Breast epithelium (tissue), 4 donors: ENCODE data around the gene CDH13. TPM values are rescaled to one million over a fixed set of nuclear protein-coding genes. Genes with fewer than 3 reads are reported as not detected.

Source experiments
- DNase-seq, 2 donors: peaks; one replicate each; pipeline ENCODE4 v3.0.0-alpha.2; 2019; ENCODE audit warnings: low spot score in 2 of 2
- H3K27ac ChIP-seq, 2 donors: fragments of 200-600 bp; sonication (generic) in 1 of 2; one replicate each; pipeline ENCODE4 v1.5.1; 2016 to 2019; ENCODE audit warnings: mild to moderate bottlenecking in 1 of 2
- H3K27me3 ChIP-seq, 2 donors: fragments of 200-600 bp; sonication (generic) in 1 of 2; one replicate each; pipeline versions ENCODE4 v1.5.1 to v1.6.0; 2017 to 2019; ENCODE audit warnings: control low read depth in 1 of 2, mild to moderate bottlenecking in 1 of 2
- H3K36me3 ChIP-seq: fragments of 200-600 bp; one replicate; pipeline ENCODE4 v1.5.1; 2019
- H3K4me1 ChIP-seq, 2 donors: fragments of 200-600 bp; sonication (generic); one replicate each; pipeline ENCODE4 v1.5.1; 2016 to 2019; ENCODE audit warnings: control low read depth in 1 of 2
- H3K4me3 ChIP-seq, 3 donors: fragments of 200-600 bp; sonication (generic); 1 replicate in 2 of 3; 2 replicates in 1 of 3; pipeline ENCODE4 v1.5.1; 2016 to 2019; ENCODE audit warnings: mild to moderate bottlenecking in 3 of 3, moderate library complexity in 2 of 3
- H3K9me3 ChIP-seq, 2 donors: fragments of 200-600 bp; sonication (generic) in 1 of 2; one replicate each; pipeline ENCODE4 v1.5.1; 2016 to 2019; ENCODE audit warnings: control low read depth in 1 of 2
- CTCF ChIP-seq, 3 donors: fragments of 450-650 bp; IDR thresholded peaks; one replicate each; pipeline ENCODE4 v1.5.1; 2016 to 2017; ENCODE audit warnings: antibody characterized with exemption in 3 of 3, mild to moderate bottlenecking in 3 of 3, moderate library complexity in 3 of 3
- POLR2A ChIP-seq: fragments of 450-650 bp; IDR thresholded peaks from one replicate; pipeline ENCODE4 v1.6.1; 2016; ENCODE audit warnings: antibody characterized with exemption, mild to moderate bottlenecking, moderate library complexity
- POLR2AphosphoS5 ChIP-seq, 3 donors: sonication (generic); formaldehyde crosslinking; IDR thresholded peaks; one replicate each; pipeline ENCODE4 v1.6.1; 2017; ENCODE audit warnings: antibody characterized with exemption in 3 of 3
- intact Hi-C: fragments of 100-400 bp; cut with DNase I; formaldehyde crosslinking; loops from one replicate; pipeline ENCODE4 v1.15.1; 2023; ENCODE audit warnings: low total_unique reads
- total RNA-seq, 3 donors: library from RNA; depleted of rRNA; stranded (reverse); fragments of >200 nt; gene quantifications; one replicate each; pipeline ENCODE4 v1.1.0, GENCODE V29; 2016

The CDH13 gene
- total RNA-seq, 3 donors from 2014 or later: 6.0 to 13.1 (median 11.5) TPM

- no peak overlapping the region for H3K27ac ChIP-seq
- intact Hi-C loops: loop anchor here (5.0 kb wide), 1 partner anchor 715 kb away; no protein-coding TSS in a partner anchor
Measured at GRCh38 chr16:82782715-82783251, 156.0 kb downstream of the CDH13 start.

GRCh38 chr16:82783933-82784572, 157.3 kb downstream of the CDH13 start:
- TF ChIP-seq CTCF (IDR thresholded peaks at IDR 0.05) (no peak), POLR2A (no peak), POLR2AphosphoS5 (IDR thresholded peaks at IDR 0.05) (no peak)
- DNase-seq: no peak
- intact Hi-C loops: loop anchor here (5.0 kb wide), 1 partner anchor 713 kb away; no protein-coding TSS in a partner anchor

More at GRCh38 chr16:82782715-82783251, 156.0 kb downstream of the CDH13 start:
- no peaks in the 10 kb centered on the region for H3K4me1 ChIP-seq
- H3K4me3 ChIP-seq: no peak overlapping the region
- no peak for DNase-seq
- no peaks in the 10 kb centered on the region for H3K9me3 ChIP-seq
- peaks cover 0 to 7% of the 10 kb centered on the region in 2 donors for H3K27me3 ChIP-seq
- no peak for TF ChIP-seq CTCF (IDR thresholded peaks at IDR 0.05)
- TF ChIP-seq POLR2AphosphoS5 (IDR thresholded peaks at IDR 0.05): no peak
- no peak for TF ChIP-seq POLR2A
- no peaks in the 10 kb centered on the region for H3K36me3 ChIP-seq

GRCh38 chr16:82784573-82784968, 157.8 kb downstream of the CDH13 start:
- Histone ChIP-seq H3K4me3 (no peak overlapping the region), H3K27ac (no peak overlapping the region), H3K9me3 (no peaks in the 10 kb centered on the region), H3K27me3 (peaks cover 0 to 5% of the 10 kb centered on the region in 2 donors), H3K4me1 (no peaks in the 10 kb centered on the region), H3K36me3 (no peaks in the 10 kb centered on the region)
- intact Hi-C loops: loop anchor here (5.0 kb wide), 1 partner anchor 713 kb away; no protein-coding TSS in a partner anchor
- DNase-seq: no peak
- no peak for TF ChIP-seq CTCF (IDR thresholded peaks at IDR 0.05)
- TF ChIP-seq POLR2AphosphoS5 (IDR thresholded peaks at IDR 0.05): no peak
- no peak for TF ChIP-seq POLR2A

More at GRCh38 chr16:82783933-82784572, 157.3 kb downstream of the CDH13 start:
- Histone ChIP-seq H3K4me1 (no peaks in the 10 kb centered on the region), H3K27ac (no peak overlapping the region), H3K36me3 (no peaks in the 10 kb centered on the region), H3K4me3 (no peak overlapping the region), H3K27me3 (peaks cover 0 to 7% of the 10 kb centered on the region in 2 donors), H3K9me3 (no peaks in the 10 kb centered on the region)

GRCh38 chr16:82788225-82788624, 161.5 kb downstream of the CDH13 start:
- Histone ChIP-seq H3K9me3 (no peaks in the 10 kb centered on the region), H3K27me3 (no peaks in the 10 kb centered on the region), H3K4me1 (no peaks in the 10 kb centered on the region), H3K27ac (no peak overlapping the region), H3K4me3 (no peak overlapping the region), H3K36me3 (no peaks in the 10 kb centered on the region)
- intact Hi-C loops: no loop called here
- no peak for DNase-seq
- TF ChIP-seq POLR2AphosphoS5 (IDR thresholded peaks at IDR 0.05) (no peak), POLR2A (no peak), CTCF (IDR thresholded peaks at IDR 0.05) (no peak)

- intact Hi-C loops: no loop called here
- no peak for DNase-seq
- Histone ChIP-seq H3K9me3 (no peaks in the 10 kb centered on the region), H3K36me3 (no peaks in the 10 kb centered on the region), H3K4me3 (no peak overlapping the region), H3K27me3 (no peaks in the 10 kb centered on the region), H3K27ac (no peak overlapping the region), H3K4me1 (no peaks in the 10 kb centered on the region)
- no peak for TF ChIP-seq POLR2A
- no peak for TF ChIP-seq POLR2AphosphoS5 (IDR thresholded peaks at IDR 0.05)
- TF ChIP-seq CTCF (IDR thresholded peaks at IDR 0.05): no peak
Measured at GRCh38 chr16:82788919-82789318, 162.2 kb downstream of the CDH13 start.
